OCI-LY1 (cell line): Measurements from ENCODE around the gene ABCA13.

ENCODE experiments used
- H2AFZ ChIP-seq: fragments of 200-600 bp; sonication (generic), shearing (Covaris generic); 2 replicates; pipeline ENCODE4 v1.6.0; 2014; ENCODE audit warnings: antibody characterized with exemption, mild to moderate bottlenecking, low read length
- H3F3A ChIP-seq: fragments of 200-600 bp; sonication (generic), shearing (Covaris generic); 2 replicates; pipeline ENCODE4 v1.6.0; 2014; ENCODE audit warnings: mild to moderate bottlenecking, antibody characterized with exemption, low read length, moderate library complexity; ENCODE audit not compliant: insufficient read depth
- H3K27ac ChIP-seq: fragments of 200-600 bp; sonication (generic); 2 replicates; pipeline ENCODE4 v1.5.1; 2014; ENCODE audit warnings: low read length, mixed run types, mild to moderate bottlenecking, low read depth; ENCODE audit not compliant: poor library complexity, severe bottlenecking
- H3K27me3 ChIP-seq: fragments of 200-600 bp; sonication (generic); 2 replicates; pipeline ENCODE4 v1.6.0; 2014; ENCODE audit warnings: antibody characterized with exemption, mild to moderate bottlenecking, low read length, moderate library complexity; ENCODE audit not compliant: insufficient read depth
- H3K36me3 ChIP-seq: fragments of 200-600 bp; sonication (generic); 2 replicates; pipeline ENCODE4 v1.6.1; 2014; ENCODE audit warnings: mild to moderate bottlenecking, antibody characterized with exemption, low read length, moderate library complexity, mixed read lengths; ENCODE audit not compliant: insufficient read depth
- H3K4me1 ChIP-seq: fragments of 200-600 bp; sonication (generic); 2 replicates; pipeline ENCODE4 v1.5.1; 2014; ENCODE audit warnings: mild to moderate bottlenecking, low read length, moderate library complexity; ENCODE audit not compliant: insufficient read depth, severe bottlenecking
- H3K4me2 ChIP-seq: fragments of 200-600 bp; sonication (generic), shearing (Covaris generic); 2 replicates; pipeline ENCODE4 v1.6.1; 2014; ENCODE audit warnings: low read length
- H3K4me3 ChIP-seq: fragments of 200-600 bp; sonication (generic); 2 replicates; pipeline ENCODE4 v1.5.1; 2014; ENCODE audit warnings: low read length, low read depth, mild to moderate bottlenecking, mixed read lengths; ENCODE audit not compliant: poor library complexity, severe bottlenecking
- H3K79me2 ChIP-seq: fragments of 200-600 bp; shearing (Covaris generic); 2 replicates; pipeline ENCODE4 v1.6.1; 2016; ENCODE audit warnings: mixed run types, low read length, mixed read lengths; ENCODE audit not compliant: insufficient read depth
- H3K9ac ChIP-seq: fragments of 200-600 bp; sonication (generic), shearing (Covaris generic); 2 replicates; pipeline ENCODE4 v1.6.1; 2014; ENCODE audit warnings: mild to moderate bottlenecking, low read length, mixed read lengths
- H3K9me2 ChIP-seq: fragments of 200-600 bp; sonication (generic), shearing (Covaris generic); 2 replicates; pipeline ENCODE4 v1.6.1; 2014; ENCODE audit warnings: low read depth, mild to moderate bottlenecking, low read length, mixed read lengths
- H3K9me3 ChIP-seq: fragments of 200-600 bp; shearing (Covaris generic); 2 replicates; pipeline ENCODE4 v1.6.1; 2014; ENCODE audit warnings: low read length, mixed read lengths
- H4K20me1 ChIP-seq: fragments of 200-600 bp; sonication (generic), shearing (Covaris generic); 2 replicates; pipeline ENCODE4 v1.6.0; 2016; ENCODE audit warnings: mild to moderate bottlenecking, low read length; ENCODE audit not compliant: insufficient read depth
- EZH2 ChIP-seq: fragments of 200-600 bp; sonication (generic), shearing (Covaris generic); IDR thresholded peaks from 2 replicates; pipeline ENCODE4 v1.8.0; 2017; ENCODE audit warnings: borderline replicate concordance, mixed run types, mild to moderate bottlenecking, antibody characterized with exemption, low read length, moderate library complexity, mixed read lengths
- TF ChIP-seq, protein P1 (sequence below): fragments of 200-600 bp; sonication (generic), shearing (Covaris generic); IDR thresholded peaks from 2 replicates; pipeline ENCODE4 v1.5.1; 2017; ENCODE audit warnings: mild to moderate bottlenecking, antibody characterized with exemption, low read length, moderate library complexity, mixed read lengths

Gene ABCA13

DNA sequence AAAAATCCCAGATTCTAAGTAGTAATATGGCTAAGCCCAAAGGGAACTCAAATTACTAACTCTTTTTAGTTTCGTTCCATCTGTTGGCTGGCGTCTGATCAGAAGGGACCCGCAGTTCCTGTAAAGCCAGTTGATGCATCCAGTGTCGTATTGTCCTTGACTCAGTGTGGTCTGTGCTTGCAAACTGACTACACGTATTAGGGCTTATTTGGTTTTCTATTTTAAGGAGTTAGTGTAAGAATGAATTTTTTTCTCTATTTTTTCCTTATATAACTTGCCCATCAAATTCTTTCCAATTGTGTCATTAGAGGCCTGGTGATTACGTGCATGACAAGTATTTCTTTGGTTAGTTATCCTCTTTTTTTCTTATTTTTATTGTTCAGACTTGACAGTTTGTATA is 9.7 kb downstream of the ABCA13 start:
- Histone ChIP-seq H3K36me3 (no peaks in the 10 kb centered on the region), H3K4me3 (no peak overlapping the region), H3K9me3 (no peaks in the 10 kb centered on the region), H3K4me2 (no peak overlapping the region), H3F3A (no peaks in the 10 kb centered on the region), H3K27me3 (0 out of 2 replicates have a peak, but pooled peaks cover 3% of the 10 kb centered on the region), H4K20me1 (no peaks in the 10 kb centered on the region), H3K27ac (no peak overlapping the region), H3K4me1 (no peaks in the 10 kb centered on the region), H2AFZ (no peak overlapping the region), H3K9ac (no peak overlapping the region), H3K79me2 (no peaks in the 10 kb centered on the region), H3K9me2 (no peaks in the 10 kb centered on the region)
- no peak for TF ChIP-seq EZH2
- TF ChIP-seq, protein P1, sequence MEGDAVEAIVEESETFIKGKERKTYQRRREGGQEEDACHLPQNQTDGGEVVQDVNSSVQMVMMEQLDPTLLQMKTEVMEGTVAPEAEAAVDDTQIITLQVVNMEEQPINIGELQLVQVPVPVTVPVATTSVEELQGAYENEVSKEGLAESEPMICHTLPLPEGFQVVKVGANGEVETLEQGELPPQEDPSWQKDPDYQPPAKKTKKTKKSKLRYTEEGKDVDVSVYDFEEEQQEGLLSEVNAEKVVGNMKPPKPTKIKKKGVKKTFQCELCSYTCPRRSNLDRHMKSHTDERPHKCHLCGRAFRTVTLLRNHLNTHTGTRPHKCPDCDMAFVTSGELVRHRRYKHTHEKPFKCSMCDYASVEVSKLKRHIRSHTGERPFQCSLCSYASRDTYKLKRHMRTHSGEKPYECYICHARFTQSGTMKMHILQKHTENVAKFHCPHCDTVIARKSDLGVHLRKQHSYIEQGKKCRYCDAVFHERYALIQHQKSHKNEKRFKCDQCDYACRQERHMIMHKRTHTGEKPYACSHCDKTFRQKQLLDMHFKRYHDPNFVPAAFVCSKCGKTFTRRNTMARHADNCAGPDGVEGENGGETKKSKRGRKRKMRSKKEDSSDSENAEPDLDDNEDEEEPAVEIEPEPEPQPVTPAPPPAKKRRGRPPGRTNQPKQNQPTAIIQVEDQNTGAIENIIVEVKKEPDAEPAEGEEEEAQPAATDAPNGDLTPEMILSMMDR = no peak

DNA sequence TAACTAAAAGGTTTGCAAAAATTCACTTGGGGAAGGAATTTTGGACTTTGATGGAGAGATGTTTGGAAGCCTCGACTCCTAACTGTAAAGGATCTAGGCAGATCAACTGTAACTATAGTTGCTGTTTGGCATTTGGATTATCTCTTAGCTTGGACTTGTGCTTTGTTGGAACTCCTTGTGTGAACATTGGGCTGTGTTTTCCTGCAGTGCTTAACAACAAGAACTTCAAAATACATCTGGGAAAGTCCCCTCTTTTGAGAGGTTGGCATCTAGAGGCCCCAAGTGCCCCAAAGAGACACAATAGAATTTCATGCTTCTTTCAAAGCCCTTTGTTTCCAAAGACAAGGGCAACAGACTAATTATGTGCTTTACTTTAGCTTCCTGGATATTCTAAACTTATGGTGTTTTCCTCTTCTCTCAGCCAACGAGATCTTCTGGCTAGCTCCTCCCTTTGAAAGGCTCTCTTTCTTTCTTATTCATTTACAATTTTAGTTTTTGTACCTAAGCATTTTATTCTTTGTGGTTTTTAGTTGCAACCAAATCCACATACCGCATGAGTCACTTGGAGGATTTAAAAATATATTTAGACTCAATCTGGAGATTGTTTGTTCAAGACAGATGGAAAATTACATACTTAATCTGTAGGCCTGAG is 11.6 kb downstream of the ABCA13 start:
- no peak overlapping the region for H3K27ac ChIP-seq
- no peaks in the 10 kb centered on the region for H3K27me3 ChIP-seq
- no peaks in the 10 kb centered on the region for H3K79me2 ChIP-seq
- no peaks in the 10 kb centered on the region for H4K20me1 ChIP-seq
- H3K4me3 ChIP-seq = no peak overlapping the region
- no peaks in the 10 kb centered on the region for H3K9me2 ChIP-seq
- H3K4me2 ChIP-seq = no peak overlapping the region
- no peaks in the 10 kb centered on the region for H3K4me1 ChIP-seq
- no peak overlapping the region for H3K9ac ChIP-seq
- H3K9me3 ChIP-seq = no peaks in the 10 kb centered on the region
- TF ChIP-seq EZH2 = no peak
- TF ChIP-seq, protein P1 = no peak
- no peaks in the 10 kb centered on the region for H3F3A ChIP-seq
- H2AFZ ChIP-seq = no peak overlapping the region
- H3K36me3 ChIP-seq = no peaks in the 10 kb centered on the region

DNA sequence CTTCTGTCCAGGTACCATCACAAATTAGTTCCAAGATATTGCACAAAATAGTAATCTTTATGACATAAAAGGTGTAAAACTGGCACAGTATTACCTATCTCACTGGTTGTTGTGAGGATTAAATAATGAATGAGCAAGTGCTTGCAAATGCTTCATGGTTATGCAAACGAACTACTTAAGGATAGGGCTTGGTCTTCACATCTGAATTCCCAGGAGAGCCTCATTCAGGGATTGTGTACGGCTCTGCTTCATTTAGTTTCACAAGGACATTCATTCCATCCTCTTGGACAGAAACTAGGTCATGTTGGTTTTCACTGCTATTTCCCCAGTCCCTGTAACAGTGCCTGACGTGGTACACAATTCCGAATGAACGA is 12.1 kb downstream of the ABCA13 start:
- H3K4me2 ChIP-seq = no peak overlapping the region

More for the DNA sequence above, 12.1 kb downstream of the ABCA13 start:
- Histone ChIP-seq H3F3A (no peaks in the 10 kb centered on the region), H3K4me3 (no peak overlapping the region), H3K27ac (no peak overlapping the region), H3K9ac (no peak overlapping the region), H3K9me3 (no peaks in the 10 kb centered on the region), H3K36me3 (no peaks in the 10 kb centered on the region), H3K79me2 (no peaks in the 10 kb centered on the region), H3K4me1 (no peaks in the 10 kb centered on the region), H2AFZ (no peak overlapping the region), H4K20me1 (no peaks in the 10 kb centered on the region), H3K27me3 (no peaks in the 10 kb centered on the region), H3K9me2 (no peaks in the 10 kb centered on the region)
- TF ChIP-seq EZH2 = no peak
- TF ChIP-seq, protein P1 = no peak
